ENCODE measurements around the gene CLDN20.

DNA sequence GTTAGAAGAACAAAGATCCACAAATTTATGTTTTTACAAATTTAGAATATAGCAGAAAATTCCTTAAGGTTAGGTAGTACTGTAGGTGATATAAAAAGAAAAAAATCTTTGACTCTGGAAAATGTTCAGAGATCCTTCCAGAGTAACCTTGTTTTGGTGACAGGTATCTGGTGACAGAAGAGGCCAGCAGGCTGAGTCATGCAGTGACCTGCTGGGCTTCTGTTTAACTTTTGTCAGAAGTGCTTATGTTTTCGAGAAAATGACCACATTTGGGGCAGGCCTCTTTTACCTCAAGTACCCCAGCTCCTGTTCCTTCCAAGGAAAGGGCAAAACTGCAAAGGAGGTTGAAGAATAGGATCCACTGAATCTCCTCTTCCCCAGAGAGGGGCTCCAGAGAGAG, 10.5 kb upstream of the CLDN20 start:
- TF ChIP-seq CTCF (conservative IDR thresholded peaks at IDR 0.05 in 1 of 2, IDR thresholded peaks at IDR 0.05 in 1 of 2; ENCODE audit: low read depth in 1 of 2, low read length in 2 of 2) = no peak
- TF ChIP-seq EZH2 (IDR thresholded peaks at IDR 0.05; ENCODE audit: low read length, missing control alignments) = no peak

Data from fibroblast of lung (primary cell).